HG03103 (cell line): Measurements from ENCODE around the gene RALA.
"Not testable (repeated sequence)": the region's sequence is repeated elsewhere in the genome, so short reads cannot be mapped to it uniquely, and the experiment has no call there.

Experiments used
- ATAC-seq: cut with Tn5 transposase; IDR thresholded peaks from one replicate; pipeline ENCODE4 v1.9.1; 2021; ENCODE audit warnings: low read depth; ENCODE audit not compliant: unreplicated experiment

The RALA gene

GRCh38 chr7:39644170-39644569, 20.8 kb downstream of the RALA start:
- no peak for ATAC-seq

GRCh38 chr7:39645482-39646407, 22.4 kb downstream of the RALA start:
- no peak for ATAC-seq

- ATAC-seq, result no peak
Measured at GRCh38 chr7:39647816-39648215, 24.4 kb downstream of the RALA start.

GRCh38 chr7:39650676-39651075, 27.3 kb downstream of the RALA start:
- no peak for ATAC-seq

GRCh38 chr7:39651265-39651664, 27.9 kb downstream of the RALA start:
- ATAC-seq, result no peak

GRCh38 chr7:39656415-39656814, 33.0 kb downstream of the RALA start:
- no peak for ATAC-seq

- ATAC-seq, result no peak
Measured at GRCh38 chr7:39659356-39660013, 36.1 kb downstream of the RALA start.

GRCh38 chr7:39661960-39662359, 38.6 kb downstream of the RALA start:
- no peak for ATAC-seq

GRCh38 chr7:39663263-39663662, 39.9 kb downstream of the RALA start:
- ATAC-seq, result no peak

- no peak for ATAC-seq
Measured at GRCh38 chr7:39664057-39664456, 40.7 kb downstream of the RALA start.

- no peak for ATAC-seq
Measured at GRCh38 chr7:39664585-39664984, 41.2 kb downstream of the RALA start.

GRCh38 chr7:39666562-39666961, 43.2 kb downstream of the RALA start:
- ATAC-seq, result no peak

- no peak for ATAC-seq
Measured at GRCh38 chr7:39667341-39667923, 44.1 kb downstream of the RALA start.

- ATAC-seq, result not testable (repeated sequence)
Measured at GRCh38 chr7:39668280-39668679, 44.9 kb downstream of the RALA start.

- ATAC-seq, result no peak
Measured at GRCh38 chr7:39670052-39670451, 46.7 kb downstream of the RALA start.

- ATAC-seq, result no peak
Measured at GRCh38 chr7:39670934-39671333, 47.6 kb downstream of the RALA start.

- ATAC-seq, result no peak
Measured at GRCh38 chr7:39672176-39672575, 48.8 kb downstream of the RALA start.

- ATAC-seq, result no peak
Measured at GRCh38 chr7:39673868-39674267, 50.5 kb downstream of the RALA start.

GRCh38 chr7:39674406-39674805, 51.0 kb downstream of the RALA start:
- ATAC-seq, result no peak

- no peak for ATAC-seq
Measured at GRCh38 chr7:39676346-39676745, 53.0 kb downstream of the RALA start.

- ATAC-seq, result no peak
Measured at GRCh38 chr7:39678930-39679709, 55.7 kb downstream of the RALA start.
